Keratinocyte (primary cell): ENCODE measurements around the gene CNTNAP5. TPM values are rescaled to one million over a fixed set of nuclear protein-coding genes. Genes with fewer than 3 reads are reported as not detected.

Experiments
- DNase-seq: peaks from one replicate; pipeline ENCODE4 v3.0.0-alpha.2; 2011; ENCODE audit warnings: low read depth, missing footprints, low spot score
- FAIRE-seq: peaks from 2 replicates; lab custom pipeline; 2011; peaks lifted over from hg19 to GRCh38; lab: Jason Lieb, UNC
- H2AFZ ChIP-seq: 2 replicates; pipeline ENCODE4 v1.6.0; 2012; ENCODE audit warnings: low read length, control low read depth, inconsistent platforms; ENCODE audit not compliant: control insufficient read depth
- H3K27ac ChIP-seq: 2 replicates; pipeline ENCODE4 v1.5.1; 2011; ENCODE audit warnings: low read length; ENCODE audit not compliant: control insufficient read depth, insufficient read depth
- H3K27me3 ChIP-seq: 3 replicates; pipeline ENCODE4 v1.6.0; 2011; ENCODE audit warnings: low read length; ENCODE audit not compliant: control insufficient read depth, insufficient read depth; ENCODE audit errors: extremely low read depth
- H3K36me3 ChIP-seq, 2 experiments: 2 replicates in 1 of 2; 3 replicates in 1 of 2; pipeline ENCODE4 v1.5.1; 2011; ENCODE audit warnings: low read length in 2 of 2, mild to moderate bottlenecking in 1 of 2; ENCODE audit not compliant: control insufficient read depth in 2 of 2, insufficient read depth in 2 of 2; ENCODE audit errors: extremely low read depth in 1 of 2
- H3K4me1 ChIP-seq: 3 replicates; pipeline ENCODE4 v1.5.1; 2011; ENCODE audit warnings: low read length; ENCODE audit not compliant: control insufficient read depth, insufficient read depth; ENCODE audit errors: extremely low read depth
- H3K4me2 ChIP-seq: 3 replicates; pipeline ENCODE4 v1.6.0; 2011; ENCODE audit warnings: low read depth, low read length; ENCODE audit not compliant: control insufficient read depth, insufficient read depth; ENCODE audit errors: extremely low read depth
- H3K4me3 ChIP-seq, 3 experiments: fragments of 200-600 bp in 1 of 3; sonication (generic) in 1 of 3; 2 replicates in 2 of 3; 3 replicates in 1 of 3; pipeline ENCODE4 v1.5.1; 2011 to 2016; ENCODE audit warnings: low read length in 3 of 3, mild to moderate bottlenecking in 3 of 3, control low read depth in 2 of 3, inconsistent platforms in 1 of 3, low read depth in 1 of 3, mixed read lengths in 1 of 3, mixed run types in 1 of 3, moderate library complexity in 1 of 3; ENCODE audit not compliant: control insufficient read depth in 2 of 3, insufficient read depth in 2 of 3; ENCODE audit errors: extremely low read depth in 1 of 3
- H3K79me2 ChIP-seq: 2 replicates; pipeline ENCODE4 v1.6.0; 2012; ENCODE audit warnings: low read length; ENCODE audit not compliant: control insufficient read depth, insufficient read depth
- H3K9ac ChIP-seq: 3 replicates; pipeline ENCODE4 v1.6.0; 2011; ENCODE audit warnings: low read length; ENCODE audit not compliant: control insufficient read depth, insufficient read depth; ENCODE audit errors: extremely low read depth
- H3K9me1 ChIP-seq: 3 replicates; pipeline ENCODE4 v1.6.0; 2011; ENCODE audit warnings: low read length; ENCODE audit not compliant: control insufficient read depth, insufficient read depth; ENCODE audit errors: extremely low read depth
- H3K9me3 ChIP-seq: 2 replicates; pipeline ENCODE4 v1.5.1; 2012; ENCODE audit warnings: low read depth, low read length; ENCODE audit not compliant: control insufficient read depth
- H4K20me1 ChIP-seq: 3 replicates; pipeline ENCODE4 v1.6.0; 2011; ENCODE audit warnings: low read length; ENCODE audit not compliant: control insufficient read depth, insufficient read depth; ENCODE audit errors: extremely low read depth
- CTCF ChIP-seq, 3 experiments: IDR thresholded peaks in 1 of 3; conservative IDR thresholded peaks in 1 of 3; optimal IDR thresholded peaks in 1 of 3; 2 replicates in 2 of 3; 3 replicates in 1 of 3; pipeline versions ENCODE3 to v1.5.1; 2011; ENCODE audit warnings: low read length in 3 of 3, mild to moderate bottlenecking in 3 of 3, moderate library complexity in 2 of 3, control low read depth in 1 of 3, inconsistent platforms in 1 of 3; ENCODE audit not compliant: insufficient read depth in 2 of 3; ENCODE audit errors: extremely low read depth in 1 of 3
- EZH2 ChIP-seq: IDR thresholded peaks from one replicate; pipeline ENCODE4 v1.6.1; 2012; ENCODE audit warnings: inconsistent platforms, mild to moderate bottlenecking, low read length, moderate library complexity
- dilution Hi-C: fragments of 300-500 bp; cut with MboI; formaldehyde crosslinking; loops from one replicate; pipeline ENCODE4 v1.7.0; 2020; ENCODE audit warnings: low sequenced_read_pairs; ENCODE audit not compliant: extremely low pct_ligation_motif_present
- polyA plus RNA-seq, 5 experiments: library from polyadenylated mRNA; depleted of rRNA in 3 of 5; stranded (reverse) in 3 of 5; stranded (forward) in 1 of 5; unstranded in 1 of 5; fragments of >200 nt; gene quantifications; 1 replicate in 1 of 5; 2 replicates in 3 of 5; 3 replicates in 1 of 5; pipeline versions ENCODE4 v1.2.1 to v1.2.3, GENCODE V29; 2011 to 2012; ENCODE audit warnings: missing spikeins in 2 of 5, low read depth in 1 of 5, low replicate concordance in 1 of 5

Gene CNTNAP5
- polyA plus RNA-seq, 1 donor (not counting 4 experiments of a cell fraction or from before 2014, with no cell fraction given), result not detected

GRCh38 chr2:124602759-124603158 is 577.7 kb downstream of the CNTNAP5 start:
- no peak for DNase-seq
- no peak overlapping the region for H3K27ac ChIP-seq
- H3K4me2 ChIP-seq, result no peak overlapping the region
- no peak overlapping the region for H3K4me3 ChIP-seq
- H3K9me3 ChIP-seq, result peaks cover 2% of the 10 kb centered on the region
- H3K36me3 ChIP-seq, result no peaks in the 10 kb centered on the region
- TF ChIP-seq CTCF (optimal IDR thresholded peaks at IDR 0.05 in 1 of 3, IDR thresholded peaks at IDR 0.05 in 1 of 3, conservative IDR thresholded peaks at IDR 0.05 in 1 of 3; ENCODE audit: extremely low read depth in 1 of 3, insufficient read depth in 2 of 3, low read length in 3 of 3) (no peak), EZH2 (no peak)
- no peaks in the 10 kb centered on the region for H3K79me2 ChIP-seq
- no peak for FAIRE-seq
- H3K4me1 ChIP-seq, result no peaks in the 10 kb centered on the region
- no peaks in the 10 kb centered on the region for H3K9me1 ChIP-seq
- dilution Hi-C loops, result no loop called here
- H4K20me1 ChIP-seq, result no peaks in the 10 kb centered on the region
- H3K9ac ChIP-seq, result no peak overlapping the region
- no peak overlapping the region for H2AFZ ChIP-seq
- no peaks in the 10 kb centered on the region for H3K27me3 ChIP-seq

GRCh38 chr2:124604940-124605339 is 579.9 kb downstream of the CNTNAP5 start:
- Histone ChIP-seq H3K4me3 (no peak overlapping the region), H4K20me1 (no peaks in the 10 kb centered on the region), H3K4me2 (no peak overlapping the region), H3K27ac (no peak overlapping the region), H3K79me2 (no peaks in the 10 kb centered on the region), H3K27me3 (no peaks in the 10 kb centered on the region), H3K9ac (no peak overlapping the region), H3K9me1 (no peaks in the 10 kb centered on the region), H2AFZ (no peak overlapping the region), H3K4me1 (no peaks in the 10 kb centered on the region), H3K36me3 (no peaks in the 10 kb centered on the region), H3K9me3 (peaks cover 4% of the 10 kb centered on the region)
- FAIRE-seq (no peak), DNase-seq (no peak)
- dilution Hi-C loops, result no loop called here
- TF ChIP-seq EZH2, result no peak
- no peak for TF ChIP-seq CTCF (optimal IDR thresholded peaks at IDR 0.05 in 1 of 3, IDR thresholded peaks at IDR 0.05 in 1 of 3, conservative IDR thresholded peaks at IDR 0.05 in 1 of 3; ENCODE audit: extremely low read depth in 1 of 3, insufficient read depth in 2 of 3, low read length in 3 of 3)
